Measurements from ENCODE around the gene RCHY1.

The RCHY1 gene

GRCh38 chr4:75525086-75525485, 10.9 kb upstream of the RCHY1 start:
- TF ChIP-seq YY1 (IDR thresholded peaks at IDR 0.05; ENCODE audit: low read depth) (no peak), TAF1 (IDR thresholded peaks at IDR 0.05; ENCODE audit: low read depth) (no peak), EP300 (IDR thresholded peaks at IDR 0.05; ENCODE audit: borderline replicate concordance) (no peak), TEAD4 (IDR thresholded peaks at IDR 0.05) (no peak), USF1 (IDR thresholded peaks at IDR 0.05) (no peak), REST (IDR thresholded peaks at IDR 0.05; ENCODE audit: low read depth) (no peak)

- TF ChIP-seq EGR1 (IDR thresholded peaks at IDR 0.05) = no peak
- TF ChIP-seq REST (IDR thresholded peaks at IDR 0.05; ENCODE audit: low read depth) = no peak
- TF ChIP-seq NFIC (IDR thresholded peaks at IDR 0.05) = no peak
- TF ChIP-seq CEBPB (IDR thresholded peaks at IDR 0.05) = no peak
- no peak for TF ChIP-seq USF1 (IDR thresholded peaks at IDR 0.05)
- TF ChIP-seq ZBTB7A (IDR thresholded peaks at IDR 0.05; ENCODE audit: low read depth) = no peak
- no peak for TF ChIP-seq TCF12 (IDR thresholded peaks at IDR 0.05; ENCODE audit: low read depth)
- TF ChIP-seq RAD21 (IDR thresholded peaks at IDR 0.05; ENCODE audit: low read depth) = no peak
- TF ChIP-seq TEAD4 (IDR thresholded peaks at IDR 0.05) = no peak
- TF ChIP-seq MAX (IDR thresholded peaks at IDR 0.05) = no peak
- no peak for TF ChIP-seq YY1 (IDR thresholded peaks at IDR 0.05; ENCODE audit: low read depth)
- no peak for TF ChIP-seq TAF1 (IDR thresholded peaks at IDR 0.05; ENCODE audit: low read depth)
- TF ChIP-seq EP300 (IDR thresholded peaks at IDR 0.05; ENCODE audit: borderline replicate concordance) = no peak
Observed at GRCh38 chr4:75516144-75516543, 1.9 kb upstream of the RCHY1 start.

GRCh38 chr4:75514949-75515612, 878 bp upstream of the RCHY1 start:
- no peak for TF ChIP-seq USF1 (IDR thresholded peaks at IDR 0.05)

- TF ChIP-seq TCF12 (IDR thresholded peaks at IDR 0.05; ENCODE audit: low read depth) = no peak; the same call in 1 of the 2 replicates
- TF ChIP-seq CREB1 (IDR thresholded peaks at IDR 0.05; ENCODE audit: low read depth) = no peak
- TF ChIP-seq EGR1 (IDR thresholded peaks at IDR 0.05) = no peak
- TF ChIP-seq YY1 (IDR thresholded peaks at IDR 0.05; ENCODE audit: low read depth) = no peak
- no peak for TF ChIP-seq TEAD4 (IDR thresholded peaks at IDR 0.05)
- TF ChIP-seq REST (IDR thresholded peaks at IDR 0.05; ENCODE audit: low read depth) = no peak
- no peak for TF ChIP-seq TAF1 (IDR thresholded peaks at IDR 0.05; ENCODE audit: low read depth)
- TF ChIP-seq FOXM1 (IDR thresholded peaks at IDR 0.05; ENCODE audit: borderline replicate concordance, low read depth) = no peak
- TF ChIP-seq NFIC (IDR thresholded peaks at IDR 0.05) = no peak
- TF ChIP-seq EP300 (IDR thresholded peaks at IDR 0.05; ENCODE audit: borderline replicate concordance) = no peak
- no peak for TF ChIP-seq USF1 (IDR thresholded peaks at IDR 0.05)
- TF ChIP-seq ZBTB7A (IDR thresholded peaks at IDR 0.05; ENCODE audit: low read depth) = no peak
- TF ChIP-seq CEBPB (IDR thresholded peaks at IDR 0.05) = no peak
- TF ChIP-seq MAX (IDR thresholded peaks at IDR 0.05) = no peak; the same call in 1 of the 2 replicates
- no peak for TF ChIP-seq RAD21 (IDR thresholded peaks at IDR 0.05; ENCODE audit: low read depth)
Observed at GRCh38 chr4:75513526-75514130, 575 bp downstream of the RCHY1 start.

Measured in Ishikawa (cell line).